B cell (primary cell): ENCODE measurements around the gene CYTH3. TPM values are rescaled to one million over a fixed set of nuclear protein-coding genes. Genes with fewer than 3 reads are reported as not detected.

Source experiments
- ATAC-seq: fragments of 200-7000 bp; cut with Tn5 transposase; one replicate; pipeline ENCODE4 v1.10.0; 2021; ENCODE audit warnings: low read depth, mild to moderate bottlenecking, moderate number of reproducible peaks, moderate library complexity
- CTCF ChIA-PET: fragments of 350-600 bp; sonication (Branson Sonifier 250); formaldehyde crosslinking; loops from one replicate; lab custom pipeline; 2021; ENCODE audit warnings: antibody characterized with exemption, inconsistent platforms; lab: Charles Lee
- POLR2A ChIA-PET: fragments of 350-600 bp; sonication (Branson Sonifier 250); formaldehyde crosslinking; loops from one replicate; lab custom pipeline; 2021; ENCODE audit warnings: antibody characterized with exemption; lab: Charles Lee
- DNase-seq: peaks from one replicate; pipeline ENCODE4 v3.0.0; 2013
- H2AFZ ChIP-seq: 2 replicates; pipeline ENCODE4 v1.6.1; 2012; ENCODE audit warnings: mild to moderate bottlenecking, low read depth, low read length; ENCODE audit not compliant: insufficient read depth, poor library complexity, severe bottlenecking
- H3K27ac ChIP-seq, 2 donors: 1 replicate in 1 of 2; 2 replicates in 1 of 2; pipeline ENCODE4 v1.5.1; 2012 to 2013; ENCODE audit warnings: low read length in 2 of 2, mild to moderate bottlenecking in 2 of 2, moderate library complexity in 1 of 2
- H3K27me3 ChIP-seq, 4 experiments: fragments of 200-600 bp in 1 of 4; sonication (generic) in 1 of 4; replicated peaks in 1 of 4; 1 replicate in 2 of 4; 2 replicates in 2 of 4; pipeline versions ENCODE4 v1.6.1 to v1.7.0; 2013 to 2016; ENCODE audit warnings: low read length in 3 of 4, mild to moderate bottlenecking in 2 of 4, mixed read lengths in 1 of 4, moderate library complexity in 1 of 4; ENCODE audit not compliant: insufficient read depth in 4 of 4, control insufficient read depth in 3 of 4; ENCODE audit errors: control extremely low read depth in 1 of 4
- H3K36me3 ChIP-seq, 2 experiments: replicated peaks in 1 of 2; 1 replicate in 1 of 2; 2 replicates in 1 of 2; pipeline versions ENCODE4 v1.6.1 to v1.7.1; 2013; ENCODE audit warnings: low read length in 1 of 2; ENCODE audit not compliant: insufficient read depth in 2 of 2, control insufficient read depth in 1 of 2; ENCODE audit errors: control extremely low read depth in 1 of 2, extremely low read depth in 1 of 2
- H3K4me1 ChIP-seq, 2 donors: fragments of 200-600 bp in 1 of 2; sonication (generic) in 1 of 2; 1 replicate in 1 of 2; 2 replicates in 1 of 2; pipeline versions ENCODE4 v1.5.1 to v1.6.1; 2013 to 2017; ENCODE audit warnings: low read length in 2 of 2; ENCODE audit not compliant: control insufficient read depth in 2 of 2, insufficient read depth in 2 of 2
- H3K4me2 ChIP-seq: replicated peaks from 2 replicates; pipeline ENCODE3; 2012; ENCODE audit warnings: mild to moderate bottlenecking, low read depth, low read length; ENCODE audit not compliant: poor library complexity, severe bottlenecking
- H3K4me3 ChIP-seq, 5 experiments: fragments of 200-600 bp in 1 of 5; sonication (generic) in 1 of 5; 1 replicate in 3 of 5; 2 replicates in 2 of 5; pipeline versions ENCODE4 v1.5.1 to v1.7.0; 2011 to 2016; ENCODE audit warnings: low read length in 4 of 5, mild to moderate bottlenecking in 4 of 5, low read depth in 2 of 5, control low read depth in 1 of 5, moderate library complexity in 1 of 5; ENCODE audit not compliant: insufficient read depth in 1 of 5; ENCODE audit errors: control extremely low read depth in 1 of 5, extremely low read depth in 1 of 5
- H3K79me2 ChIP-seq: fragments of 200-600 bp; sonication (generic); one replicate; pipeline ENCODE4 v1.6.0; 2016; ENCODE audit warnings: low read length; ENCODE audit not compliant: control insufficient read depth, insufficient read depth
- H3K9ac ChIP-seq: fragments of 200-600 bp; sonication (generic); 2 replicates; pipeline ENCODE4 v1.6.1; 2017; ENCODE audit warnings: mild to moderate bottlenecking, low read length, moderate library complexity
- H3K9me3 ChIP-seq, 3 donors: one replicate each; pipeline versions ENCODE4 v1.6.1 to v1.7.1; 2013; ENCODE audit warnings: low read length in 2 of 3; ENCODE audit not compliant: control insufficient read depth in 2 of 3, insufficient read depth in 1 of 3; ENCODE audit errors: control extremely low read depth in 1 of 3
- H4K20me1 ChIP-seq: 2 replicates; pipeline ENCODE4 v1.6.0; 2012; ENCODE audit warnings: mild to moderate bottlenecking, low read length; ENCODE audit not compliant: insufficient read depth, control insufficient read depth, poor library complexity, severe bottlenecking
- H3K27ac Mint-ChIP-seq: one replicate; pipeline ENCODE4 v1.8.0; 2021; ENCODE audit warnings: mixed read lengths
- H3K27me3 Mint-ChIP-seq: one replicate; pipeline ENCODE4 v1.8.0; 2021; ENCODE audit warnings: mixed read lengths
- H3K4me1 Mint-ChIP-seq: one replicate; pipeline ENCODE4 v1.8.0; 2021; ENCODE audit warnings: mixed read lengths
- H3K4me3 Mint-ChIP-seq: one replicate; pipeline ENCODE4 v1.8.0; 2021; ENCODE audit warnings: mixed read lengths
- H3K9me3 Mint-ChIP-seq: one replicate; pipeline ENCODE4 v1.8.0; 2022; ENCODE audit warnings: mixed read lengths; ENCODE audit not compliant: insufficient read depth
- CTCF ChIP-seq: fragments of 200-600 bp; IDR thresholded peaks from one replicate; pipeline ENCODE4 v1.8.0; 2022; ENCODE audit warnings: antibody characterized with exemption, mild to moderate bottlenecking
- EZH2 ChIP-seq: IDR thresholded peaks from 2 replicates; pipeline ENCODE4 v1.6.1; 2012; ENCODE audit warnings: borderline replicate concordance, low read depth, mild to moderate bottlenecking, moderate library complexity, low read length; ENCODE audit not compliant: insufficient read depth, poor library complexity, severe bottlenecking
- WGBS: methylation state at CpG from one replicate; pipeline ENCODE4 v1.1.5; 2013; ENCODE audit warnings: missing lambda C conversion rate; ENCODE audit not compliant: insufficient coverage; 5-methylcytosine and 5-hydroxymethylcytosine counted together
- intact Hi-C: fragments of 100-400 bp; cut with micrococcal nuclease; formaldehyde crosslinking; loops from one replicate; pipeline ENCODE4 v1.10.0; 2022
- polyA plus RNA-seq: library from polyadenylated mRNA; depleted of rRNA; stranded (reverse); fragments of >200 nt; gene quantifications from 2 replicates; pipeline ENCODE4 v1.2.3, GENCODE V29; 2012
- total RNA-seq, 2 donors: library from RNA; stranded (reverse); fragments of 120-200 nt in 1 of 2; gene quantifications; 1 replicate in 1 of 2; 2 replicates in 1 of 2; pipeline versions ENCODE4 v1.2.3 to v1.2.4, GENCODE V29; 2013 to 2022

The CYTH3 gene
- total and polyA plus RNA-seq, 2 donors (not counting 1 experiment from before 2014, with no cell fraction given) = 5.2 to 11.3 TPM

- POLR2A ChIA-PET = no interaction called here
- Histone ChIP-seq H4K20me1 (no peaks in the 10 kb centered on the region), H3K4me1 (no peaks in the 10 kb centered on the region), H3K79me2 (peaks cover 5% of the 10 kb centered on the region), H3K4me3 (no peak overlapping the region), H3K9ac (no peak overlapping the region), H3K36me3 (no peaks in the 10 kb centered on the region), H3K4me2 (no peak overlapping the region), H3K9me3 (no peaks in the 10 kb centered on the region), H3K27me3 (no peaks in the 10 kb centered on the region), H2AFZ (no peak overlapping the region), H3K27ac (no peak overlapping the region)
- Mint-ChIP-seq H3K9me3 (no peaks in the 10 kb centered on the region), H3K4me3 (no peak overlapping the region), H3K27me3 (no peaks in the 10 kb centered on the region), H3K4me1 (peaks cover 2% of the 10 kb centered on the region), H3K27ac (no peak overlapping the region)
- 100% methylated on average over 5 of the region's 5 CpGs for WGBS
- CTCF ChIA-PET = no interaction called here
- ATAC-seq = no peak
- TF ChIP-seq EZH2 = no peak
- intact Hi-C loops = no loop called here
- DNase-seq = no peak
Observed at GRCh38 chr7:6242561-6242960, 29.9 kb downstream of the CYTH3 start.

- H3K27ac ChIP-seq = no peak overlapping the region
- peaks cover 2% of the 10 kb centered on the region for H3K4me1 Mint-ChIP-seq
- TF ChIP-seq CTCF = no peak
- no peak for TF ChIP-seq EZH2
- CTCF ChIA-PET = no interaction called here
- no peak for ATAC-seq
- no peak overlapping the region for H2AFZ ChIP-seq
- POLR2A ChIA-PET = no interaction called here
- no peak overlapping the region for H3K4me2 ChIP-seq
- H3K4me3 ChIP-seq = no peak overlapping the region
- H3K27ac Mint-ChIP-seq = no peak overlapping the region
- no peak for DNase-seq
- no peaks in the 10 kb centered on the region for H3K27me3 Mint-ChIP-seq
- no peaks in the 10 kb centered on the region for H3K4me1 ChIP-seq
- no peaks in the 10 kb centered on the region for H3K27me3 ChIP-seq
- peaks cover 10% of the 10 kb centered on the region for H3K79me2 ChIP-seq
- intact Hi-C loops = no loop called here
- H3K9ac ChIP-seq = no peak overlapping the region
- no CpG with 5 or more reads among the region's 4 CpGs for WGBS
- H4K20me1 ChIP-seq = no peaks in the 10 kb centered on the region
- no peaks in the 10 kb centered on the region for H3K9me3 ChIP-seq
- no peaks in the 10 kb centered on the region for H3K9me3 Mint-ChIP-seq
- H3K36me3 ChIP-seq = no peaks in the 10 kb centered on the region
- H3K4me3 Mint-ChIP-seq = no peak overlapping the region
Observed at GRCh38 chr7:6241607-6241973, 30.8 kb downstream of the CYTH3 start.
